HEK293 (cell line): ENCODE results near the gene MICAL3.

Source experiments
- CTCF ChIA-PET: fragments of 350-600 bp; formaldehyde crosslinking; extraction: SDS; loops from one replicate; lab custom pipeline; 2021; ENCODE audit warnings: antibody characterized with exemption; lab: Yijun Ruan, JAX
- POLR2A ChIA-PET: fragments of 300-600 bp; formaldehyde crosslinking; extraction: SDS; loops from one replicate; lab custom pipeline; 2020; ENCODE audit warnings: antibody characterized with exemption, inconsistent platforms; lab: Yijun Ruan, JAX
- H3K27ac ChIP-seq: fragments of 200-500 bp; sonication (Bioruptor generic); 2 replicates; pipeline ENCODE4 v1.5.1; 2014; ENCODE audit warnings: low read depth, low read length, control low read depth, inconsistent platforms; ENCODE audit errors: extremely low read depth
- H3K36me3 ChIP-seq, 2 experiments: fragments of 200-500 bp in 1 of 2; sonication (Bioruptor generic) in 1 of 2; 1 replicate in 1 of 2; 2 replicates in 1 of 2; pipeline ENCODE4 v1.5.1; 2014 to 2017; ENCODE audit warnings: inconsistent platforms in 2 of 2, low read length in 2 of 2; ENCODE audit not compliant: control insufficient read depth in 2 of 2, insufficient read depth in 1 of 2
- H3K4me1 ChIP-seq: fragments of 200-500 bp; sonication (Bioruptor generic); 2 replicates; pipeline ENCODE4 v1.5.1; 2014; ENCODE audit warnings: mild to moderate bottlenecking, low read length, inconsistent platforms; ENCODE audit not compliant: control insufficient read depth, insufficient read depth
- H3K4me3 ChIP-seq: 2 replicates; pipeline ENCODE4 v1.5.1; 2011; ENCODE audit warnings: low read depth, mild to moderate bottlenecking, control low read depth, low read length, moderate library complexity
- H3K9me3 ChIP-seq: fragments of 200-500 bp; sonication (Bioruptor generic); 2 replicates; pipeline ENCODE4 v1.5.1; 2014; ENCODE audit warnings: low read depth, low read length, inconsistent platforms; ENCODE audit not compliant: control insufficient read depth, insufficient read depth
- ATF2 ChIP-seq: fragments of 450-650 bp; formaldehyde crosslinking; IDR thresholded peaks from 2 replicates; pipeline ENCODE4 v1.5.1; 2016; ENCODE audit warnings: missing biosample characterization, missing genetic modification characterization, low read depth
- KLF1 ChIP-seq: fragments of 450-650 bp; formaldehyde crosslinking; IDR thresholded peaks from 2 replicates; pipeline ENCODE4 v1.5.1; 2016; ENCODE audit warnings: missing biosample characterization, missing genetic modification characterization
- PRDM4 ChIP-seq: fragments of 450-650 bp; formaldehyde crosslinking; IDR thresholded peaks from 2 replicates; pipeline ENCODE4 v1.5.1; 2017; ENCODE audit warnings: missing biosample characterization, missing genetic modification characterization
- SALL2 ChIP-seq: fragments of 450-650 bp; formaldehyde crosslinking; IDR thresholded peaks from 2 replicates; pipeline ENCODE4 v1.5.0; 2017; ENCODE audit warnings: missing biosample characterization, mild to moderate bottlenecking, missing genetic modification characterization, borderline replicate concordance
- SP7 ChIP-seq: fragments of 450-650 bp; formaldehyde crosslinking; IDR thresholded peaks from 2 replicates; pipeline ENCODE4 v1.5.1; 2016; ENCODE audit warnings: missing biosample characterization, missing genetic modification characterization
- ZEB2 ChIP-seq: fragments of 450-650 bp; formaldehyde crosslinking; IDR thresholded peaks from 2 replicates; pipeline ENCODE4 v1.5.1; 2016; ENCODE audit warnings: missing biosample characterization, missing genetic modification characterization
- ZFP37 ChIP-seq: fragments of 450-650 bp; formaldehyde crosslinking; IDR thresholded peaks from 2 replicates; pipeline ENCODE4 v1.5.1; 2016; ENCODE audit warnings: missing biosample characterization, missing genetic modification characterization
- ZNF140 ChIP-seq: fragments of 450-650 bp; formaldehyde crosslinking; IDR thresholded peaks from 2 replicates; pipeline ENCODE4 v1.5.1; 2016; ENCODE audit warnings: missing biosample characterization, missing genetic modification characterization
- ZNF146 ChIP-seq: fragments of 450-650 bp; formaldehyde crosslinking; IDR thresholded peaks from 2 replicates; pipeline ENCODE4 v1.5.1; 2016; ENCODE audit warnings: missing biosample characterization, missing genetic modification characterization
- ZNF214 ChIP-seq: fragments of 450-650 bp; formaldehyde crosslinking; IDR thresholded peaks from 2 replicates; pipeline ENCODE4 v1.5.1; 2017; ENCODE audit warnings: missing biosample characterization, mild to moderate bottlenecking, missing genetic modification characterization, borderline replicate concordance
- ZNF302 ChIP-seq: fragments of 450-650 bp; formaldehyde crosslinking; IDR thresholded peaks from 2 replicates; pipeline ENCODE4 v1.5.1; 2016; ENCODE audit warnings: missing biosample characterization, missing genetic modification characterization, low read depth
- ZNF404 ChIP-seq: fragments of 450-650 bp; formaldehyde crosslinking; IDR thresholded peaks from 2 replicates; pipeline ENCODE4 v1.5.1; 2017; ENCODE audit warnings: missing biosample characterization, missing genetic modification characterization
- ZNF416 ChIP-seq: fragments of 450-650 bp; formaldehyde crosslinking; IDR thresholded peaks from 2 replicates; pipeline ENCODE4 v1.5.1; 2016; ENCODE audit warnings: missing biosample characterization, missing genetic modification characterization
- ZNF549 ChIP-seq: fragments of 450-650 bp; IDR thresholded peaks from 2 replicates; pipeline ENCODE4 v1.5.1; 2018; ENCODE audit warnings: missing biosample characterization, missing genetic modification characterization, mild to moderate bottlenecking, inconsistent platforms, moderate library complexity
- ZNF596 ChIP-seq: fragments of 450-650 bp; IDR thresholded peaks from 2 replicates; pipeline ENCODE4 v1.5.0; 2018; ENCODE audit warnings: missing biosample characterization, mild to moderate bottlenecking, missing genetic modification characterization, moderate library complexity
- ZNF664 ChIP-seq: fragments of 450-650 bp; formaldehyde crosslinking; IDR thresholded peaks from 2 replicates; pipeline ENCODE4 v1.5.1; 2016; ENCODE audit warnings: missing biosample characterization, missing genetic modification characterization
- ZNF707 ChIP-seq: fragments of 450-650 bp; formaldehyde crosslinking; IDR thresholded peaks from 2 replicates; pipeline ENCODE4 v1.5.1; 2016; ENCODE audit warnings: missing biosample characterization, missing genetic modification characterization
- ZNF768 ChIP-seq: fragments of 450-650 bp; formaldehyde crosslinking; IDR thresholded peaks from 2 replicates; pipeline ENCODE4 v1.5.1; 2018; ENCODE audit warnings: missing biosample characterization, mild to moderate bottlenecking, missing genetic modification characterization
- TF ChIP-seq, protein P1 (sequence below): fragments of 450-650 bp; formaldehyde crosslinking; IDR thresholded peaks from 2 replicates; pipeline ENCODE4 v1.5.1; 2016; ENCODE audit warnings: missing biosample characterization, missing genetic modification characterization
- TF ChIP-seq, protein P2 (sequence below): fragments of 450-650 bp; formaldehyde crosslinking; IDR thresholded peaks from 2 replicates; pipeline ENCODE4 v1.5.1; 2016; ENCODE audit warnings: missing biosample characterization, missing genetic modification characterization

The MICAL3 gene

DNA sequence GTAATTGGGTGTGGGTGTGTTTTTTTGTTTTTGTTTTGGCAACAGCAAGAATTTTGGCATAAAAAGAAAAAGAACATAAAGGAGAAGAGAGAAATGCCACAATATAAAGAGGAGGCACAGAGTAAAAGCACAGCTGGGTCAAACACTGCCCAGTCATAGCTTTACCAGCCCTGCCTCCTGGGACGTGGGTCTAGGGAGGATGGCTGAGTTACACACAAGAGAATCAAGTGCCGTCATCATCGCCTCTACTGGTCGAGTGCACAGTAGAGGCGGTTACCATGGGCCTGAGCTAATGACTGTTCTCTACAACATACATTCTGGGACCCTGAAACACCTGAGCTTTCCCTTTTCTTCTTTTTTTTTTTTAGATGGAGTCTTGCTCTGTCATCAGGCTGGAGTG, 162.5 kb downstream of the MICAL3 start:
- POLR2A ChIA-PET = interaction anchor here (0.7 kb wide), 1 partner anchor 34 kb away, joined by 3 read pairs; no protein-coding TSS in a partner anchor
- Histone ChIP-seq H3K36me3 (peaks cover 5 to 51% of the 10 kb centered on the region in 2 experiments; a peak in 2 of 3 replicates), H3K4me1 (no peaks in the 10 kb centered on the region), H3K4me3 (no peak overlapping the region), H3K27ac (no peak overlapping the region), H3K9me3 (no peaks in the 10 kb centered on the region)
- CTCF ChIA-PET = interaction anchor here (2.6 kb wide), 1 partner anchor 214 kb away, joined by 13 read pairs; no protein-coding TSS in a partner anchor
- TF ChIP-seq, protein P1, sequence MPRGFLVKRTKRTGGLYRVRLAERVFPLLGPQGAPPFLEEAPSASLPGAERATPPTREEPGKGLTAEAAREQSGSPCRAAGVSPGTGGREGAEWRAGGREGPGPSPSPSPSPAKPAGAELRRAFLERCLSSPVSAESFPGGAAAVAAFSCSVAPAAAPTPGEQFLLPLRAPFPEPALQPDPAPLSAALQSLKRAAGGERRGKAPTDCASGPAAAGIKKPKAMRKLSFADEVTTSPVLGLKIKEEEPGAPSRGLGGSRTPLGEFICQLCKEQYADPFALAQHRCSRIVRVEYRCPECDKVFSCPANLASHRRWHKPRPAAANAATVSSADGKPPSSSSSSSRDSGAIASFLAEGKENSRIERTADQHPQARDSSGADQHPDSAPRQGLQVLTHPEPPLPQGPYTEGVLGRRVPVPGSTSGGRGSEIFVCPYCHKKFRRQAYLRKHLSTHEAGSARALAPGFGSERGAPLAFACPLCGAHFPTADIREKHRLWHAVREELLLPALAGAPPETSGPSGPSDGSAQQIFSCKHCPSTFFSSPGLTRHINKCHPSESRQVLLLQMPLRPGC (tag by site-specific recombination) = no peak
- TF ChIP-seq KLF1 (tag by site-specific recombination) (no peak), SP7 (tag by site-specific recombination) (no peak), ZNF596 (tag by site-specific recombination) (no peak), ZNF664 (no peak), ATF2 (tag by site-specific recombination) (no peak), ZNF214 (tag by site-specific recombination) (no peak), ZNF416 (tag by site-specific recombination) (no peak), SALL2 (tag by site-specific recombination) (no peak), ZNF707 (tag by site-specific recombination) (no peak), PRDM4 (no peak), ZNF146 (tag by site-specific recombination) (no peak), ZNF549 (tag by site-specific recombination) (no peak), ZNF404 (tag by site-specific recombination) (no peak), ZFP37 (tag by site-specific recombination) (no peak), ZEB2 (tag by site-specific recombination) (no peak), ZNF140 (tag by site-specific recombination) (no peak), ZNF768 (tag by site-specific recombination) (no peak), ZNF302 (no peak)
- TF ChIP-seq, protein P2, sequence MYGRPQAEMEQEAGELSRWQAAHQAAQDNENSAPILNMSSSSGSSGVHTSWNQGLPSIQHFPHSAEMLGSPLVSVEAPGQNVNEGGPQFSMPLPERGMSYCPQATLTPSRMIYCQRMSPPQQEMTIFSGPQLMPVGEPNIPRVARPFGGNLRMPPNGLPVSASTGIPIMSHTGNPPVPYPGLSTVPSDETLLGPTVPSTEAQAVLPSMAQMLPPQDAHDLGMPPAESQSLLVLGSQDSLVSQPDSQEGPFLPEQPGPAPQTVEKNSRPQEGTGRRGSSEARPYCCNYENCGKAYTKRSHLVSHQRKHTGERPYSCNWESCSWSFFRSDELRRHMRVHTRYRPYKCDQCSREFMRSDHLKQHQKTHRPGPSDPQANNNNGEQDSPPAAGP = no peak
